Inferior parietal cortex (tissue), 1 donor: ENCODE measurements around the gene CAP2.
"Not testable (repeated sequence)": the region's sequence is repeated elsewhere in the genome, so short reads cannot be mapped to it uniquely, and the experiment has no call there.

ENCODE experiments used
- DNase-seq: peaks from one replicate; pipeline ENCODE4 v3.0.0-alpha.2; 2016; ENCODE audit errors: extremely low spot score

The CAP2 gene

DNA sequence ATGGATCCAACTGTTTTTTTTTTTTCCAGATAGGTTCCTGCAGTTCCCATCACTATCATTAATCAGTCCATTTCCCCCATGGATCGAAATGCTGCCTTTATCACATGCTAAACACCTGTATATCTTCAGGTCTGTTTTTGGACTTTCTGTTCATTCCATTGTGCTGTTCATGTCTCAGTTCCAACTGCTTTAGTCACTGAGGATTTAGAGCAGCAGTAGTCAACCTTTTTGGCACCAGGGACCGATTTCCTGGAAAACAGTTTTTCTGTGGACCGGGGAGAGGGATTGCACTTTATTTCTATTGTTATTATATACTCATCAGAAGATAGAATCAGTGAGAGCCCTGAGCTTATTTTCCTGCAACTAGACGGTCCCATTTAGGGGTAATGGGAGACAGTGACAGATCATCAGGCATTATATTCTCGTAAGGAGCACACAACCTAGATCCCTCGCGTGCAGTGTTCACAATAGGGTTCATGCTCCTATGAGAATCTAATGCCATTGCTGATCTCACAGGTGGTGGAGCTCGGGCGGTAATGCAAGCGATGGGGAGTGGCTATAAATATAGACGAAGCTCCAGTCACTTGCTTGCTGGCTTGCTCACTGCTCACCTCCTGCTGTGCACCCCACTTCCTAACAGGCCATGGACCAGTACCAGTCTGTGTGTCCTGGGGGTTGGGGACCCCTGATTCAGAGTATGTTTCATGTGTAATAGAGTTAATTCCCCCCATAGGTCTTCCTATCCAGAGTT lies 46.0 kb downstream of the CAP2 start:
- DNase-seq = no peak

- DNase-seq = not testable (repeated sequence)
Measured at GRCh38 chr6:17440811-17441210, 47.4 kb downstream of the CAP2 start.

DNA sequence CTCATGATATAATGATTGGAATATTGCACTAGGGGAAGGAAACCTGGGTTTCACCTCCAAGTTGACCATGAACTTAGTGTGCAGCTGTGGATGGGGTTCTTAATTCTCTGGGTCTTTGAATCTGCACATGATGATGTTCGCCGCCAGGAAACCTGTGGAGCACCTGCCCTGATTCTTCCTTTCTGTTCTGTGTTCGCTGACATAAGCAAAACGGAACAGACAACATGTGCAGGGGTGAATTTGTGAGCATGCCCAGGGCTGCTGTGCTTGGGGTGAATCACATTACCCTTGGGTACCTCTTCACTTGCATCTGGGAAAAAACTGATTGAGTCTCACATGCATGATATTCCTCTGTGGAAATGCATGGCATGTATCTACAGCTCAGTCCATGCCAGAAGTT lies 48.8 kb downstream of the CAP2 start:
- no peak for DNase-seq

DNA sequence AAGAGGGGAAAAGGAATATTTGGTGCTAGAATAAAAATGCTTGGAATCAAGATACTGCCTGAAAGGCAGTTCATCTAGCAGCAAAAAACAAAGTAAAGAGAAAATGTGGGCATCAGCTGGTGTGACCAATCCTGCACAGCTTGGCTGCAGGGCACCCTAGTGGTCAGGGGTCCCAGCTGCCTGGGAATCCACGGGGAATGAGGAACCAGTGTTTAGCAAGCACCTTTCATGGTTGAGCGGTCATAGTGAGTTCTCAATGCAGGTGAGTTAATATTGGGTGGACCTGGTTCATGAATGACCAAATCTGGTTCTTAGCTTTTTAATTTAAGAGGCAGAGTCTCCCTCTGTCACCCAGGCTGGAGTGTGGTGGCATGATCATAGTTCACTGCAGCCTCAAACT lies 53.3 kb downstream of the CAP2 start:
- no peak for DNase-seq

GRCh38 chr6:17448165-17448564 lies 54.8 kb downstream of the CAP2 start:
- DNase-seq = no peak

GRCh38 chr6:17450397-17450796 lies 57.0 kb downstream of the CAP2 start:
- no peak for DNase-seq

GRCh38 chr6:17450832-17451231 lies 57.4 kb downstream of the CAP2 start:
- DNase-seq = no peak

GRCh38 chr6:17452096-17452495 lies 58.7 kb downstream of the CAP2 start:
- no peak for DNase-seq

DNA sequence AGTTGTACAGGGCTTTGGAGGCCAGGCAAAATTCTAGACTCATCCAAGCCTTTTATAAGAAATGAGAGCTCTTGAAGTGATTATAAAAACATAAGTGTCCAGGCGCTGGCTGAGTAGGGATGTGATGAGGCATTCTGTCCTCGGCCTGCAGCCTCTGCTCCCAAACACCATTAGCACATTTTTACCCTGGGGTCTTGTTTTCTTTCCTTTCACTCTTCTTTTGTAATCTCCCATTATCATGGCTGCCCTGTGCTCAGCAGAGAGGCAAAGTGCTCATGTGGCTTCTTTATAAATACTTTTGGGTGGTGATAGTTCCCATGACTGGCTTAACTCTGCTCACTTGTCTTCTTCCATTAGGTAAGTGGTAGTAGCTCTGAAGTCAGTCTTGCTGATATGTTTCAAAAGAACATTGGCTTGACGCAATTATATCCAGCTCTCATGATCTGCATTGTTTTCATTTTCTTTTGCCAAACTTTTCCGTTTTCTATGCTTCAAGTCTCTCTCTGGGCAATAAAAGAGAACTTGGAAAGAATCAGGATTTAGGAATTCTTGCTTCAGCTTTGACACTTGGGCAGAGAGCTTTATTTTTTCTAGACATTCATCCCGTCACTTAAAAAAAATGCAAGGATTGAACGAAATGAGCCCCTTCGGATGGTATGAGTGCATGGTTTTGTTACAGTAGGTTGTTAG lies 61.1 kb downstream of the CAP2 start:
- DNase-seq = no peak

- no peak for DNase-seq
Measured at GRCh38 chr6:17455919-17456318, 62.5 kb downstream of the CAP2 start.

- no peak for DNase-seq
Measured at GRCh38 chr6:17456711-17457110, 63.3 kb downstream of the CAP2 start.

DNA sequence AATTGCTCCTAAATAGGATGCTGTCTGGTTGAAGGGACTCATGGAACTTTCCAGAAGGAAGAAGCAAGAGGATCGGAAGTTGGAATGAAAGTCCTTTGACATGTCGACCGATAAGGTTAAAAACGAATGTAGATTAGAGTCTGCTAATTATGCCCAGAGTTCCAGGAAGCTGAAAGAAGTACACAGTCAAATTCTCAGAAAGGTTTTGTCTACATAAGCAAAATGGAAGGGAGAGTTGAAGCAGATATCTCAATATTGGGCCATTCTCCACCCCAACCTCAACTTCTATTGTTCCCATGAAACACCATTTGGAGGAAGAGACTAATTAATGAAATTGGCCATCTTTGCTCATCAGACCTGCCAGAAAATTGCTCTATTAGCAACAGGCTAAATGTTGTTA lies 64.0 kb downstream of the CAP2 start:
- DNase-seq = no peak

GRCh38 chr6:17457956-17458355 lies 64.6 kb downstream of the CAP2 start:
- DNase-seq = no peak

GRCh38 chr6:17458966-17459365 lies 65.6 kb downstream of the CAP2 start:
- DNase-seq = no peak

GRCh38 chr6:17460862-17461261 lies 67.5 kb downstream of the CAP2 start:
- DNase-seq = no peak

GRCh38 chr6:17466147-17466546 lies 72.8 kb downstream of the CAP2 start:
- DNase-seq = no peak

- DNase-seq = no peak
Measured at GRCh38 chr6:17466707-17467106, 73.3 kb downstream of the CAP2 start.

GRCh38 chr6:17469006-17469832 lies 75.8 kb downstream of the CAP2 start:
- DNase-seq = no peak

- DNase-seq = no peak
Measured at GRCh38 chr6:17470202-17470937, 77.0 kb downstream of the CAP2 start.

DNA sequence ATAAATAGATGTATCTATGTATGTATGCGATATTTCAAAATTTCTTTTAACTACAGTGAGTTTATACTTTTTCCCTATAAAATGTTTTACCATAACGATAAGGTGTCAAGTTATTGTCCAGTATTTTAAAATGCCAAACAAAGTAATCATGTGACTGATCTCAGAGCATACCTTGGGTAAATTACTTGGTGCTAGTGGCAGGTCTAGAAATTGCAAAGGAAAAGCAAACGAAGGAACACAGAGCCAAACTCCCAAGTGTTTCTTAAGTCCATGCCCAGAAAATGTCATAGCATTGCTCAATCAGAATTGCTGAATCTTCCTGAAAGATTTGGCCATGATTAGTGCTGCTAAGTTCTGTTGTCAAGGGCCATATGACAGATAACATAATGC lies 77.5 kb downstream of the CAP2 start:
- no peak for DNase-seq

- no peak for DNase-seq
Measured at GRCh38 chr6:17472653-17473183, 79.3 kb downstream of the CAP2 start.

GRCh38 chr6:17473554-17473953 lies 80.2 kb downstream of the CAP2 start:
- DNase-seq = no peak
